HG02678 (cell line): ENCODE data around the gene EIF5.

Experiments
- ATAC-seq: cut with Tn5 transposase; IDR thresholded peaks from one replicate; pipeline ENCODE4 v1.9.1; 2021; ENCODE audit warnings: mild to moderate bottlenecking, moderate library complexity; ENCODE audit not compliant: unreplicated experiment

EIF5 gene

GRCh38 chr14:103308717-103309616 is 25.1 kb upstream of the EIF5 start:
- ATAC-seq, result no peak

GRCh38 chr14:103310576-103311095 is 23.4 kb upstream of the EIF5 start:
- no peak for ATAC-seq

GRCh38 chr14:103311171-103311997 is 22.7 kb upstream of the EIF5 start:
- ATAC-seq, result no peak

DNA sequence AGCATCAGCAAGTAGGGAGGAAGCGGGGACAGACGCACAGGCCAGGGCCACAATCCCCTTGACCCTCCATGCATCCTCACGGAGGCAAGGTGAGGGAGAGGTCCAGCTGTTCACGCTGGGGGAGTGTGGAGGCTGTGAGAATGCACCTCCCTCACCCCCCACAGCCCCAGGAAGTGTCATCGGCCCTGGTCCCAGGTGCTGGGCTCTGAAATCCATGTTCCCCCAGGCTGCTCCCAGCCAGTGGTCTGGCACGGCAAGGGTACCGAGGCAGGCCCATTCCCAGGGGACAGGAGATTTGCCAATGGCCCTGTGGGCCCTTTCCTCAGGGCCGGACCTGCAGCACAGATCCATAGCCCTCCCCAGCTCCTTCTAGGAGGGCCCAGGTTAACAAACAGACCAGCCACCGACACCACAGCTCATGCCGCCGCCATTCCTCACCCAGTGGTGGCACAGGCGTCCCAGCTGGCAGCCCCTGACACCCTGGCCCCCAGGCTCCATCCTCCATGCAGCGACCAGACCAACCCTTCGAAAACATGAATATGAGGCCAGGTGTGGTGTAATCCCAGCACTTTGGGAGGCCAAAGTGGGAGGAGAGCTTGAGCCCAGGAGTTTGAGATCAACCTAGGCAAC is 21.9 kb upstream of the EIF5 start:
- ATAC-seq, result no peak

DNA sequence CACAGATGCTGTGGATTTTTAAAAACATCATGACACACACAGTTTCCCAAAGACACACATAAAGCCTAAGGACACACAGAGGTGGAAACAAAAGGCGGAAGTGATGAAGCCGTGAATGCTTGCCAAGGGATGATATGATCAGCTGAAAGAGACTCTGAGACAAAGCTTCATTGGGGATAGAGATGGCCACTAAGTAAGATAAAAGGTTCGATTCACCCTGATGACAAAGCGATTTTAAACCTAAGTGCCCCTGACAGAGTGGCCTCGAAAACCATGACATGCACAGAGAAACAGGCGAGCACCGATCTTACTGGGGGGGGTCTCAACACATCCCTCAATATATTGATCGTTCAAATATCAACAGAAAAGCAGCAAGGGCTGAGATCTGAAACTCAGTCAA is 20.3 kb upstream of the EIF5 start:
- ATAC-seq, result no peak

DNA sequence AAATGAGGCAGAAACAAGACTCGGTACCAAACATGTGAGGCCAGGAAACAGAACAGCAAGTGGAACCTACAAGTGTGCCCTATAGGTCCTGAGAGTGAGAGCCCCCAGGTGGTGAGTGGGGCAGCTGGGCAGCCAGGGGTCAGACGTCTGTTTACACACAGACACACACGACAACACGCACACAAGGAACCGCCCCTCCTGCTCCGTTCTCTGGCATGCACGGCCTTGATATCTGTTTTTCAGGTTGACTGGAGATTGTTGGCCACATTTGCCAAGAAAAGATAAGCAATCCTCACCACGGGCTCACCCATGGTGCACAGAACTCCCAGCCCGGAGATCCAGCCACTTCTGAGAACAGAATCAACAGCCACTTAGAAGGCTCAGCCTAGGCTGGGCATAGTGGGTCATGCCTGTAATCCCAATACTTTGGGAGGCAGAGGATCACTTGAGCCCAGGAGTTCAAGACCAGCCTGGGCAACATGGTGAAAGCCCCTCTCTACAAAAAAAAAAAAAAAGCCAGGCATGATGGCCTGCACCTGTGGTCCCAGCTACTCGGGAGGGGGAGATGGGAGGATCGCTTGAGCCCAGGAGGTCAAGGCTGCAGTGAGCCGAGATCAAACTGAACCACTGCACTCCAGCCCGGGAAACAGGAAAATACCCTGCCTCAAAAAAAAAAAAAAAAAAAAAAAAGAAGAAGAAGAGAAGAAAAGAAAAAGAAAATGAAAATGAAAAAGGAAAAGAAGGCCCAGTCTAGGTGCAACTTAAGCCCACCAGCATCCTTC is 19.4 kb upstream of the EIF5 start:
- ATAC-seq, result no peak

DNA sequence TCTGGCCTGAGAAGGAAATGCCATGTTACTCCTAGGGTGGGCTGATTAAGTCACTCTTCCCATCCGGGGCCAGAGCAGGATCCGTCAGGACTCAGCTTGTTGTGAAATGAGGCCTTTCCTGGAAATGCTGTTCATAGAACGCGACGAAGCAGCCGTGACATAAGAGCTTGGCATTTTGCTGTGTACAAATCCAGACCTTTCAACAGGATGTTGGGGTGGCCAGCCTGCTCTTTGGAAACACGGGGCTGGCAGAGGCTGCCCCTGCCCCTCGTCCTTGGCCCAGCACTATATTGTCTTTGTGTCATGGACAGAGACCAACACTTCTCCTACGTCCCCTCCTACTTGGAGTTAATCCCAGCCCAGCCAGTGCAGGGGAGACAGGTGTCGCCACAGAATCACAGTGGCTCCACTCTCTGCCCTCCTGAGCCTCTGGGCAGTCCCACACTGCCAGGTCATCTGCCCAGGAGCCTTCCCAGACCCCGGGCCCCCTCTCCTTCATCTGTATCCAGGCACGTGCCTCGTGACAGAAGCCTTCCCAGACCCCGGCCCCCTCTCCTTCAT is 18.6 kb upstream of the EIF5 start:
- ATAC-seq, result no peak

DNA sequence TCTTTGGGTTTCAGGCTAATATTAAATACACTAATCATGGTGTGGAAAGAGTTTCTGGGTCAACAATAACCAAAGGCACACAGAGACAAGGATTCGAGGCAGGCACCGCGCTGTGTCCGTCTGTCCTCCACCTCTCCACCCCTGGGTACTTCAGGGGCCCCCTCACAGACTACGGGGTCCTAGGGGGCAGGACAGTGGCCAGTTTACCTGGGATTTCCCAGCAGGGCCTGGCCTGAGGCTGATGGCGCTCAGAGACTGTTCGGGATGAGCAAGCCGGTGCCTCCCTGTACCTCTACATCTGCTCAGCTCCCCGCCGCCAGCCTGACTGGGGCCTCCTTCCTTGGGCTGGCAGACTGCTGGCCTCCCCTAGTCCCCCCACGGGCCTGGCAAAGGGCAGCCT is 18.1 kb upstream of the EIF5 start:
- no peak for ATAC-seq

GRCh38 chr14:103316721-103317121 is 17.3 kb upstream of the EIF5 start:
- ATAC-seq, result no peak

DNA sequence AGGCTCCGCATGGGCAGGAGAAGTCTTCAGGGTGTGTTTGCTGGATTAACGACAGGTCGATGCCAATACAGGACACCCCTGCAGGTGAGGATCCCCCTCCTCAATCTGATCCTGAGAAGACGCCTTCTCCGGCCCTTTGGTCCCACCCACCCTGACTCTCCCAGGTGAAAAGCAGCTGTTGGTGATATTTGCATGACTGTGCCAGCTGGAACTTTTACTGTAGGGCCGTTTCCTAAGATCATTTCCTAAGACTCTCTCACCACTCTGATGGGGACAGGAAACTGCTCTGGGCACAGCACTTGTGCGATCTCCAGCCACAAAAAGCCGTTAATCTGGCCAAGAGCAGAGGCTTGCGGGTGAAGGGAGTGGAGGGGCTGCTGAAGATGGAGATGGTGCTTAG is 16.8 kb upstream of the EIF5 start:
- ATAC-seq, result no peak

- ATAC-seq, result no peak
Observed at GRCh38 chr14:103317976-103318580, 16.0 kb upstream of the EIF5 start.

DNA sequence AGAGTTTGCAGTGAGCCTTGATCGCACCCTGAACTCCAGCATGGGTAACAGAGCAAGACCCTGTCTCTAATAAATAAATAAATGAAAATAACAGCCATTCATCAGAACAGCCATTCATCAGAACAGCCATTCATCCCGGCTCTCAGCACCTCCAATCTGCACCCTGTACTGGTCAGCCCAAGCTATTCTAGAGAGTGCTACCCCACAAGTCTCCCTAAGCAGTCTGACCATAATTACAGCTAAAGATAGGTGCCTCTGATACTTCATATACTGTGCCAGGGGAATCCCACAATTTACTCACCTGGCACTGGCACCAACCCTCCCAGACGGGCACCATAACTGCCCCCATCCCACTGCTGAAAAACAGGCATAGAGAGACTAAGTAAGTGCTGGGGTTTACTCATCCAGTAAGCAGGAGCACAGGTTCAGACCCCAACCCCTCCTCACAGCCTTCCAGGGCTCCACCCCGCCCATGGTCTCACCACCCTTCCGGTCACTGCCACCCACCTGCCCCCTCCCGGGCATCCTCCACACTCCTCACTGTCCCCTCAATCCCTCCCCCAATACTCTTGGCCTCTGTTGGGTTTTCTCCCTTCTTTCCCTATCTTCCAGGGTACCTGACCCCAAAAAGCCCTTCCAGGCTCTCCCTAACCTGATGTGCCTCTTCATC is 15.2 kb upstream of the EIF5 start:
- ATAC-seq, result peak; percentile 56

DNA sequence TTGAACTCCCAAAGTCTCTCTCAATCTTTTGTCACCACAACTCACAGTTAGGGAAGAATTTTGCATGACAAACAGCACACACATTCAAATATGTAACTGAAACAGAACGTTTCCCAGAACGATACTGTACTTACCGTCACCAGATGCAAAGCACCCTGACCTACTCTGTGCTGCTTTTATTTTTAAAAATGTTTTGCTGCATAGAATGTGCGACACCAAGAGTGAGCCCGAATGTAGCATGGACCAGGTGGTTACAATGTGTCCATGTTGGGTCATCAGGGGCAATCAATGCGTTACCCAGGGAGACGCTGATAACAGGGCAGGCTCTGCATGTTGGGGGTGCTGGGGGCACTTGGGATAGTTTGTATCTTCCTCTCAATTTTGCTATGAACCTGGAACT is 14.6 kb upstream of the EIF5 start:
- ATAC-seq, result peak; percentile 57

GRCh38 chr14:103326078-103326477 is 8.0 kb upstream of the EIF5 start:
- ATAC-seq, result no peak

- no peak for ATAC-seq
Observed at GRCh38 chr14:103328941-103329340, 5.1 kb upstream of the EIF5 start.

- no peak for ATAC-seq
Observed at GRCh38 chr14:103329401-103330347, 4.4 kb upstream of the EIF5 start.

DNA sequence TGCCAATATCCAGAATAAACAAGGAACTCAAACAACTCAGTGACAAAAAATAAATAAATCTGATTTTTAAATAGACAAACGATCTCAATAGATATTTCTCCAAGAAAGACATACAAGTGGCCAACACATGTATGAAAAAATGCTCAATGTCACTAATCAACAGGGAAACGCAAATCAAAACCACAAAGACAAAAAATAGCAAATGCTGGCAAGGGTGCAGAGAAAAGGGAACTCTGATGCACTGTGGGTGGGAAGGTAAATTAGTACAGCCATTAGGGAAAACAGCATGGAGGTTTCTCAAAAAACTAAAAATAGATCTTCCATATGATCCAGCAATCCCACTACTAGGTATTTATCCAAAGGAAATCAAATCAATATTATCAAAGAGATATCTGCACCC is 3.5 kb upstream of the EIF5 start:
- ATAC-seq, result no peak
